Measurements from ENCODE around the gene AK3.

- no peak for TF ChIP-seq GATA2 (IDR thresholded peaks at IDR 0.05; ENCODE audit: low read depth, low read length)
- TF ChIP-seq GATA3 (IDR thresholded peaks at IDR 0.05; ENCODE audit: low read depth, low read length): no peak
Observed at GRCh38 chr9:4743131-4743875, 2.3 kb upstream of the AK3 start.

Measured in SH-SY5Y (cell line).